ENCODE results near the gene RNF217.

GRCh38 chr6:124924333-124924759 lies 37.9 kb upstream of the RNF217 start:
- TF ChIP-seq ZNF468 (CRISPR knock-in tag; IDR thresholded peaks at IDR 0.05) (no peak), MED1 (CRISPR knock-in tag; IDR thresholded peaks at IDR 0.05) (no peak), CTCF (CRISPR knock-in tag; IDR thresholded peaks at IDR 0.05) (no peak), POLR2AphosphoS5 (IDR thresholded peaks at IDR 0.05; ENCODE audit: low read depth, low read length) (no peak)

Measured in HepG2 (cell line).